Stimulated activated CD4-positive, alpha-beta T cell treated with anti-CD3 and anti-CD28 coated beads, Interleukin-4, amount 100 ng/mL, for 4 hours (primary cell): ENCODE data around the gene PABPC4L.
"Not testable (repeated sequence)": the region's sequence is repeated elsewhere in the genome, so short reads cannot be mapped to it uniquely, and the experiment has no call there.

ENCODE experiments used
- DNase-seq, 2 experiments: peaks; one replicate each; pipeline ENCODE4 v3.0.0-alpha.2; 2020

Gene PABPC4L

GRCh38 chr4:134201216-134202161, at the start of gene PABPC4L:
PABPC4L (minus strand) TSS chr4:134201789; CDS start chr4:134201019, 770 bp downstream.
- DNase-seq = no peak

- DNase-seq = no peak
Observed at GRCh38 chr4:134251322-134251721, 49.7 kb upstream of the PABPC4L start.

DNA sequence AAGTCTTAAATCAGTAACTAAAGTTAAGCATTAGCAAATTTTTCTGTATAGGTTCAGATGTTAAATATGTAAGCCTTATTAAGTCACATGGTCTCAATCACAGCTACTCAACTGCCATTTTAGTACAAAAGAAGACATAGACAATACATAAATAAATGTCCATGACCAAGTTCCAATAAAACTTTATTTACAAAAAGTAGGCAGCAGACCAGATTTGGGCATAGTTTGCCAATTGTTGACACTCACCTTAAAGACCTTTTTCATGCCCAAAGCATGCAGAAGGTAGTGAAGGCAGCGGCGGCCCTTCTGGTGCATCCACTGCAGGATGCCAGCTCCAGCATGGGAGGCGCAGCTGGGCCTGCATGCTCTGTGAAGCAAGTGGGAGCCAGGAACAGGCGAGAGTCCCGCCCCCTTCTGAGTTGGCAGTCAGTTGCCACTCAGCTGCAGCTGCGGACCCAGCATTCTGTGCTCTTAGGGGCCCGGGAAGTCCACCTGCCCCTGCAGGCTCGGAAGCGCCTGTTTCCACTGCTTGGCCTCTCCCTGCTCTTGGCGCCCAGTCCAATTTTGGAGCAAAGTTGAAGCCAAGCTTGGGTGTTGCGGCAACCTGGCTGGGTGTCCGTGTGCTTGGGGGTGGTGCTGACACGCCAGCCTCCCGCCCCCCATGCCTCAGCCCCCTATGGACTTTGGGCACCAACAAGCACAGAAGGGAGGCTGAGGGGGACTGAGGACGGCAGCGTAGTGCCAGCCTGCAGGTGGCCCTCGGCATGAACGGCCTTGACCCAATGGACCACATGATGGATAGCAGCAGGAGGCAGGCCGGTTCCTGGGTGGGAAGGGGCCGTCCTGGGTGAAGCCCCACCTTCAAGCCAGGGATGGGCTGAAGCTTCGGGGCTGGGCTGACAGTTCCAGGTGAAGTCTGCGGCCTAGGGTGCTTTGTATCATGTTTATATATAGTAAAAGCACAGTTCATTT, 42.4 kb upstream of the PABPC4L start:
- no peak for DNase-seq

DNA sequence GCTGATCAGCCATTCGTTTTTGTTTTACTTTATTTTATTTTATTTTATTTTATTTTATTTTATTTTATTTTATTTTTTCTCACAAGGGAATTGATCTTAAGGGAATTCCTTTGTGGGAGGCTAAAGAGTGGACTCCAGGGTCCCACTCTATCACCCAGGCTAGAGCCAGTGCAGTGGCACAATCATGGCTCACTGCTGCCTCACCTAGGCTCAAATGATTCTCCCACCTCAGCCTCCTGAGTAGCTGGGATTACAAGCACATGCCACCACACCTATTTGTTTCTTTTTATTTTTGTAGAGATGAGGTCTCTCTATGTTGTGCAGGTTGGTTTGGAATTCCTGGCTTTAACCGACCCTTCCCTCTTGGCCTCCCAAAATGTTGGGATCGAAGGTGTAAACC, 17.5 kb upstream of the PABPC4L start:
- DNase-seq = no peak

GRCh38 chr4:134216411-134216810, 14.8 kb upstream of the PABPC4L start:
- DNase-seq = no peak

DNA sequence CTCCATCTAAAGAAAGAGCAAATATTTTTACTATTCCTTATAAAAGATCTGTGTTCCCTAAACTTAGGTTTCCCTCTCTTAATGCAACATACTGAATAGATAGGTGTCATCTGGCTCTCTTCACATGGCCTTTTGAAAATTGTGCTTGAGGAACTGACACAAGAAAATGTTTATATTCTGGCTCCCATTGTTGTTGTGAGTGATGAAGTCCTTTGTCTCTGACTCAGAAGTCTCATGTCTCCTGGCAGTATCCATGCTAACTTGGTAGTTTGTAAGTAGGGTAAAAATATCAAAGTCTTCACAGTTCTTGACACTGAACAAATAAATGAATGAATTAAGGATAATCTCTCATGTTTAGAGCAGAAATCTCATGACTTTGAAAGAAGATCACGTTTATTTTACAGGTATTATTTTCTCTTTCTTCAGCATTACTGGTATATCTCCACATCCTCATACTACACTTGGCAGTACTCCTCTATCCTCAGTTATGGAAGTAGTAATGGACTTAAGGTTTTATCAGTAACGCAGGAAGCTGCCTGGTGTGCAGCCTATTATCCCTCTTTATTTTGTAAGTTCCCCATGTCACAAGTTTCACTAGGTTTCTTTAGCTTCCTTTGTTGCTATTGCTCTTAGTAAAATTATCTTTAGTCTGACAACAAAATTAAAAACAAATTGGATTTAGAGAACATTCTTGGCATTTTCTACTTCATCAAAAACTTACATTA, 14.2 kb upstream of the PABPC4L start:
- no peak for DNase-seq

DNA sequence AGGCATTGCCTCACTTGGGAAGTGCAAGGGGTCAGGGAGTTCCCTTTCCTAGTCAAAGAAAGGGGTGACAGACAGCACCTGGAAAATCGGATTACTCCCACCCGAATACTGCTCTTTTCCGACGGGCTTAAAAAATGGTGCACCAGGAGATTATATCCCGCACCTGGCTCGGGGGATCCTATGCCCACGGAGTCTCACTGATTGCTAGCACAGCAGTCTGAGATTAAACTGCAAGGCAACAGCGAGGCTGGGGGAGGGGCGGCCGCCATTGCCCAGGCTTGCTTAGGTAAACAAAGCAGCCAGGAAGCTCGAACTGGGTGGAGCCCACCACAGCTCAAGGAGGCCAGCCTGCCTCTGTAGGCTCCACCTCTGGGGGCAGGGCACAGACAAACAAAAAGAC, 6.4 kb upstream of the PABPC4L start:
- not testable (repeated sequence) for DNase-seq

DNA sequence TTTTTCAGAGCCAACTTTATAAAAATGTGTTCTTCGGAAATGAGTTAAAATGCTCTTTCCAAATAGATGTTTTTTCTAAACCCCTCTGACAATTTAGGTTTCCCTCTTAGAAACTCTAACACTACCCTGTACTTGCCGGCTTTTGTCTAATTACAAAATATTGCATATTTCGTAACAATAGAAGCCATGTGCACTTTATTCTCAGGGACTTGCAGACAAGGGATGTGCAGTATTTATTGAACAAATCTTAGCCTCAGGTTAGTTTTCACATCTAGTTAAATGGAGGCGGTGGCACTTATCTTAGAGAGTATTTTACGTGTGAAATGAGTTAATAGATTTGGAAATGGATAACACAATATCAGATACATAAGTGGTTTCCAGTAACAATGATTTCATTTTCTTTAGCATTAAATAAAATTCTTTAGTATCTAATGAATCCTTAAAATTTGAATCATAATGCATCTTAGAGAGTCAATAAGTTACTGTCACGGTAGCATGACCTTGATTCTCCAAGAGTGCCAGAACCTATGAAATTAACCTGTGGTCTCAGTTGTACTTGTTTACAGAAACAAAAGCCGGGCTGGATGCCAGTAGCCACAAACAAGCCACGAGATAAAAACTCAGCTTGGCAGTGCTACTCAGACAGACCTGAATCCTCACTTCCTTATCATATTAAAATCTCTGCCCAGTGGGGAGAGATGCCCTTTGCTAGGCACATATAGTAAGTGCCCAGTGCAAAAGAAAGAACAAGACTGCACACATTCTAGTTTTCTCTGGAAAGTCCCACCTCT, 772 bp upstream of the PABPC4L start:
- DNase-seq = no peak

GRCh38 chr4:134200811-134201215, 776 bp downstream of the PABPC4L start:
- no peak for DNase-seq

DNA sequence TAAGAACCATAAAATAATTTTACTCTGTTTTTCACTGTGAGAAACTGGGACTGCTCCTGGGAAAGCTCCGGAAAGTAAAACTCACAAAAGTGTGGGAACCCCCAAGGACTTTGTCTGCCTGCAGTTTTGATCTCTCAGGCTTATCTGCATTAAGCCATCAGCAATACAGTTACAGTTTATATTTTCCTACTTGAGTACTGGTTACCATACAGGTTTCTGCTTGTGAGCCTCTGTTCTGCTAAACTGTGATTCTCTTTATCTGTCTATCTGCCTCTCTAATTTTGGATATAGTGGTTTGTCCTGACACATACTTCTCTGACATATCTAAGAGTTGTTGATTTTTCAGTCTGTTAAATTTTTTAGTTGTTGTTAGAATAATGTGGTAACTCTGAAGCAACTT, 11.6 kb downstream of the PABPC4L start:
- DNase-seq = no peak

DNA sequence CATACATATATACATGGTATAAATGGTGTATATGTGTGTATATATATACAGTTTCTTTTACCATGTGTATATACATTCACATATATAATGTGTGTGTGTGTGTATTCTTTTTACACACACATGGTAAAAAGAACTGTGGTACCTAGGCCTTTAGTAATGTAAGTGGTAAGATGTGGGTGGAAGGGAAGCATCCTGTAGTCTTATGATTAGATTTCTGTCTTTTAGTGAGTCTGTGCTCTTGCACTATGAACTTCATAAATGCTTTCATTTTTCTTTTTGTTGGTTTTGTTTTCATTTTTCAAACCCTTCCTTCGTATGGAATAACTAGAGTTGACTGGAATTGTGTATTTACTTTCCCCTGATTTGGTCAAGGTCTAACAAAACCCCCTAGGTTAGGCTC, 12.1 kb downstream of the PABPC4L start:
- no peak for DNase-seq

DNA sequence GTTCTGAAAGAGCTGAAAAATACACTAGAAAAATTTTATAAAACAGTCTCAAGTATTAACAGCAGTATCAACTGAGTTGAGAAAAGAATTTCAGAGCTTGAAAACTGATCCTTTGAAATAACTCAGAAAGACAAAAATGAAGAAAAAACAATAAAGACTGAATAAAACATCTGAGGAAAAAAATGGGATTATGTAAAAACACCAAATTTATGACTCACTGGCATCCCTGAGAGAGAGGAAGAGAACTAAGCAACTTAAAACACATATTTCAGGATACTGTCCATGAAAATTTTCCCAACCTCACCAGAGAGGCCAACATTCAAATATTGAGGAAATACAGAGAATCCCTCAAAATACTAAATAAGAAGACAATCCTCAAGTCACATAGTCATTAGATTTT, 22.9 kb downstream of the PABPC4L start:
- no peak for DNase-seq

DNA sequence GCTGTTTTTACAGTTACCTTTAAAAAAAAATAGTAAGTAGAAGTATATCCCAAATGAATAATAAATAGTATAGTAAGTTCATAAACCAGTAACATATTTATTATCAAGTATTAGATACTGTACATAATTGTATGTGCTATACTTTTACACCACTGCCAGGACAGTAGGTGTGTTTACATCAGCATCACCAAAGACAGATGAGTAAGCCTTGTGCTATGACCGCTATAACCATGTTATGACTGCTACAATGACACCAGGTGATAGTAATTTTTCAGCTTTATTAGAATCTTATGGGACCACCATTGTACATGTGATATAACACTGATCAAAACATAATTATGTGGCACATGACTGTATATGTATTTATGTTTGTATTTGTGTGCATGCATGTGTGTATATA, 27.3 kb downstream of the PABPC4L start:
- DNase-seq = no peak

DNA sequence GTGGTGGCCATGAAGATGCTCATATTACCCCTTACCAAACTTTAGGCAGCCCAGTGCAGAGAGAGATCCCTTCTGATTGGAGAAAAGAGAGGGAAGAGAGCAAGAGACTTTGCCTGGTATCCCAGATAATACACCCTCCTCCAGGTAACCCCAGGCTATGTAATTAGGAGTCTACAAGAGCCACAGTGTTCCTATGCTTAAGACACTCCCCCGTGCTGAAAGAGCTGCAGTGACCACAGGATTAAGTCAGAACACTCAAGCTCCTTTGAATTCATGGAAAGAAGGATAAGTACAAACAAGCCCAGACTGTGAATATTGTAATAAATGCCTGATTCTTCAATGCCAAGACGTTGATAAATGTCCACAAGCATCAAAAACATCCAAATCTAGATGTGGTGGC, 41.4 kb downstream of the PABPC4L start:
- no peak for DNase-seq

- DNase-seq = no peak
Observed at GRCh38 chr4:134154097-134154496, 47.5 kb downstream of the PABPC4L start.

- no peak for DNase-seq
Observed at GRCh38 chr4:134147941-134148340, 53.6 kb downstream of the PABPC4L start.
